IPS-NIHi7 (cell line): ENCODE data around the gene PRDX2.

Experiments used
- DNase-seq: peaks from one replicate; pipeline ENCODE4 v3.0.0; 2012; ENCODE audit warnings: mixed read lengths; ENCODE audit errors: extremely low spot score

The PRDX2 gene

DNA sequence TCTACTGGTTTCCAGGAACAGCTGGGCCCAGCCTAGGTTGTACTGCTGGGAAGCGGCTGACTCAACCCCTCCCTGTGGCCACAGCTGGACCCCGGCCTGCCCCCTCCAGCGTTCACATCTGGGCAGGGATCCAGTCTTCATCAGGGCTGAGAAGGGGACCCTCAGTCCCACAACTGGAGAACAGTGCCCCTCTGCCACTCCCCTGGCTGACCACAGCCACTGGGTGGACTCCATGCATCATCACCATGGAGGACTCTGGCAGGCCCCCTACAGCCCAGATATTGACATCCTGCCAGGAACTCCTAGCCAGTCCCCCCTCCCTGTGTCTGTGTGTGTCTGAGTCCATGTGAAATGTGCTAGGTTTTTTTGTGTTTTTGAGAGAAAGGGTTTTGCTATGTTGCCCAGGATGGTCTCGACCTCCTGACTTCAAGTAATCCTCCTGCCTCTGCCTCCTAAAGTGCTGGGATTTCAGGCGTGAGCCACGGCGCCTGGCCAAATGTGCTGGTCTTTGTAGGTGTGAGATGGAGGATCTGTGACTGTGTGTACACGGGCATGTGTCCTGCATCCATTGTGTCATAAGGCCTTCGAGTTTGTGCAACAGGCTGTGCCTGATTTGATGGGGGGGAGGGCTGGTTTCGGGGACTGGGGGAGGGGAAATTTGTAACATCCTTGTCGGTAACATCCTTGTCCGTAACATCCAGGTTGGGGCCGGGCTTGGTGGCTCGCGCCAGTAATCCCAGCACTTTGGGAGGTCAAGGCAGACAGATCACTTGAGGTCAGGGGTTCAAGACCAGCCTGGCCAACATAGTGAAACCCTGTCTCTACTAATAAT, 22.2 kb downstream of the PRDX2 start:
- DNase-seq = no peak

DNA sequence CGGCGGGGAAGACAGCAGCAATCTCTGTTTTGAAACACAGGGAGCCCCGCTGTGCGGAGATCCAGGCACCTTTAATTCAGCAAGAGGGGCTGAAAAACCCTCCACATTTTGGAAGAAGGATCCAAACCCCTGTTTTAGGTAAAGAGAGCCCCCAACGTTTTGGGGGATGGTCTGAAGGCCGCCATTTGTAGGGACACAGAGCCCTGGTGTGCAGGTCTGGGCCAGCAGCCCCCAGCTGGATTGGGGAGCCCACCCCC, 22.8 kb downstream of the PRDX2 start:
- DNase-seq = no peak

DNA sequence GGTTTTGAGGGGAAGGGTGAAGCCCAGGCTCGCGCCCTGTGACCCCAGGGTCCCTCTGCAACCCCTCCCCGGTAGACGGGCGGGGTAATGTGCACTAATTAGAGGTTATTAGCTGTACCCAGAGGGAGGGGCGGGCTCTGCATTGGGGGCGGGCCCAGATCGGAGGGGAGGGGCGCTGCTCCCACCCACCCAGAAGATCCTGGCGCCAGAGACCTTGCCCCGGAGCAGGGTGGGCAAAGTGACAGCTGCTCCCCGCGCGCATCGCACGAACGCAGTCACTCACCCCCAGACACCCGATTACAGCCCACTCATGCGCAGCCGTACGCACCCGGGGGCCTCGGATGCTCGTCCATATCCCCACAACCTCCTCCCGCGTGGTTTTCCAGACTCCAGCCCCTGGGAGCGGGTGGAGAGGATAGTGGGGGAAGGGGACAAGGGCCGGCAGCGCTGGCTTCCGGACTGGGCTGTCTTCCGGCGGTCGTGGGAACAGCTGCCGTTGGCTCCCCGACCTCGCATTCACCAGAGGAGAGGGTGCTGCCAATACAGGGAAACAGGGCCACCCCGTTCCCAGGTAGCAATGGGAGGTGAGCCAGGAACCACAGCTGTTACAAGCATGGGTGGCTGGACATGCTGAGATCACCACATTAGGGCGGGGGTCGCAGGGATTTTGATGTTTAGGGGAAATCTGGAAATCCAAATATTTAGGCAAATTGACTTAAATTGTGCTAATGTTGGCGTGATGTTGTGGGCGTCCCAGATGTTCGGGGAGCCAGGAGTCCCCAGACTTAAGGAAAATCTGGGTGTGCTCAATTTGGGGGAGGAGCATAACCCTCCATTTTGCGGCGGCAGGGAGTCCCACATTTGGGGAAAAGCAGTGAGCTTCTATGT, 23.3 kb downstream of the PRDX2 start:
- DNase-seq = no peak

DNA sequence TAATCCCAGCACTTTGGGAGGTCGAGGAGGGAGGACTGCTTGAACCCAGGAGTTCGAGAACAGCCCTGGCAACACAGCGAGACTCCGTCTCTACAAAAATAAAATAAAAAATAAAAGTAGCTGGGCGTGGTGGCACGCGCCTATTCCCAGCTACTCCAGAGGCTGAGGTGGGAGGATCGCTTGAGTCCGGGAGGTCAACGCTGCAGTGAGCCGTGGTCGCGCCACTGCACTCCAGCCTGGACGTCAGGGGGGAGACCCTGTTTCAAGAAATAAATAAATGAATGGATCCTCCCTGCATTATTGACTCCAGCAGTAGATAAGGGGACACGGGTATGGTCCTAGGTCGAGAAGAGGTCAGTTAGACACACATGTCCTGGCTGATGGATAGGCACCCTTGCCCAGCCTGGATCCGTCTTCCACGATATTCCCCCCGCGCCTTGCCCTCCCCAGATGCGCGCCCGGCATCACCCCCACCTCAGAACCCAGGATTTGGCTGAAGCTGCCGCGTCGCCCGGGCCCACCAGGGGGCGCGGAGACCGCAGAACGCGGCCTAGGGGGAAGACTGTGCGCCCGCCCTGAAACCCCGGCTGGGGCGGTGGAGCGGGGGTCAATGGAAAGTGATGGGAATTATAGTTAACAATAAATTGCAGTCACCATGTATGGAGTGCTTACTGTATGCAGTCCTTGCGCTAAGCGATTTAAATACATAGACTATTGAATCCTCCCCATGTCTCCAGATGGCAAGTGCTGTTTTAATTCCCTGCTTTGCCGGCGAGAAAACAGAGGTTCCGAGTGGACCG, 24.2 kb downstream of the PRDX2 start:
- DNase-seq = peak; percentile 74

DNA sequence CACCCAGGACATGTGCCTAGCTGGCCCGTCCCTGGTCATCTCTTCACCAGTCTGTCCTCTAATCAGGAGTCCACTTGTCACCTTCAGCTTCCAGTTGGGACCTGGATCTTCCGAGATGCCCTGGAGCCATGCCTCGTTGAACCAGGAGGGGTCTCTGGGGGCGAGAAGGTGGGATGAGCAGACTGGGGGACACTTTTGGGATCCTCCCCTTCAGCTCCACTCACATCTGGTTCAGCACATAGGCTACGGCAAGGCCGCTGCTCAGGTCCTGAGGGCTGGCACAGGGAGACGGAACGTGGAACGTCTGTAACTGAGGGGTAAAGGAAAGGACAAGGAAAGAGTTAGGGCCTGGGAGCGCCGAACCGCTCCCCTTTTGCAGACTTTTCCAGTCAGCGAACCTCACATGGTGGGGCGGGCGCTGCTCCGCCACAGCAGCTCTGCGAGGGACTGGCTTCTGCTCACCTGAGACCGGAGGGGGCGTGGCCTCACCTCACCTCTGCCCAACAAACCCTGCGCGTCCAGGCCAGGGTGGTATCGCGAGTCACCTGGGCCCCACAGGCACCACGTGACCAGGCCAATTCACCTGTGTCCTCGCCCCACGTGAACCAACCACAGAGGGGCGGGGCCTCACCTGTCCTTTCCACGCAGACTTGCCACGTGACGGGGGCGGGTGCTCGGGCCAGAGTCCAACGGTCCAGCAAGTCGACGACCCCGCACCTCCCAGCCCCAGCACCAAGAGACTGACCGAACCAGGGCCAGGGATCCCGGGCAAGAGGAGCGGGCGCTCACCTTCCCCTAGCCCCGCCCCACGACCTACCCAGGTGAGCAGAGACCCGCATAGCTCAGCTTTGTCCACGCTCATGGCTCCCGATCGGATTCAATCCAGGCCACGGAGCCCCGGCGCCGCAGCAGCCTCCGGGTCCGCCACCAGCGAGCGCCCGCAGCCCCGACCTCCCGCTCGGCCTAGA, 26.7 kb downstream of the PRDX2 start, which contains the start of gene HOOK2:
TSS of gene HOOK2 (minus strand) at position 965 of the 968 bp plus-strand sequence. CDS start at position 862, 103 bp downstream.
- DNase-seq = peak; percentile 85

DNA sequence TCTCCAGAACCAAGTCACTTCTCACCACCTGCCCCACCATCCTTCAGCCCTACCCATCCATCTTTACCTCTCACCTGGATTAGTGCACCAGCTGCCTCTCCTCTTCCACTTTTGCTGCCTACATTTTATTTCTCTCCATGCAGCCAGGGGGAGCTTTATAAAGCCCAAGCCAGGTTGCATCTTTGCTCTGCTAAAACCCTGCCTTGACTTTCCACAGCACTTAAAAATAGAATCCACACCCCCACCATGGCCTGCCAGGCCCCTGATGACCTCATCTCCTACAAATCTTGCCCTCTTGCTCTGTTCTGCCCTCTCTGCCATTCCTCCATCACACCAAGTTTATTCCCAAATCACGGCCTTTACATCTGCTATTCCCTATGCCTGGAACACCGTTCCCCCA, 28.0 kb downstream of the PRDX2 start:
- no peak for DNase-seq

DNA sequence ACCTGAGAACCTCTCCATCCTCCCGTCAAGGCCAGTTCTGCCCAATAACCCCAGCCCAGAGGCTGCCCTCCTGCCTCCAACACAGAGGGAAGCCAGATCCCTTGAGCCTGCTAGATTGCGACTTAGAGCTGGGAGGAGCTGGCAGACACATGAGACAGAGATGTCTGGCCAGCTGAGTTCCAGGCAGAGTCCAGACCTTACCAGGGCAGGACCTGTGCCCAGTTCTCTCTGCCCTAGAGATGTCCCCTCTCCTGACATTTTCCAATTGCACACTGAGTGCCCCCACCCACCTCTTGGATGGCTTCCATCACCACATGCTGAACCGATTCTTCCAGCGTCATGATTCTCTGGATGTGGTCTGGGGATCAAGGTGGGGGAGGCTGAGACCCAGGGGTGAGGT, 29.3 kb downstream of the PRDX2 start:
- DNase-seq = no peak

DNA sequence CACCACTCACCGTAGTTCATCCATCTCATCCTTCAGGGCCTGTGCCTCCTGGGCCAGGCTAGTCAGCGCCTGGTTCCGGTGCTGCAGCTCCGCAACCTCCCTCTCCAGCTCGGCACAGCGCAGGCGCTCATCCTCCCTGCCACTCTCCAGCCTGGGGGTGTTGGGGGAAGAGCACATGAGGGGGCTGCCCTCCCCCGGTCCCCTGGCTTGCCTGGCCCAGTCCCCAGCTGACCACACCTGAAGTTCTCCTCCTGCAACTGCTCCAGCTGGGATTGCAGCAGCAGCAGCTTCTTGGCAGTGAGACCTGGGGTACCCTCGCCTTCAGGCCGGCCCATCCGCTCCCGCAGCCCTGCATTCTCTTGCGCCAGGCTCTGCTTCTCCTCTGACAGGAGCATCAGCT, 30.7 kb downstream of the PRDX2 start:
- no peak for DNase-seq

DNA sequence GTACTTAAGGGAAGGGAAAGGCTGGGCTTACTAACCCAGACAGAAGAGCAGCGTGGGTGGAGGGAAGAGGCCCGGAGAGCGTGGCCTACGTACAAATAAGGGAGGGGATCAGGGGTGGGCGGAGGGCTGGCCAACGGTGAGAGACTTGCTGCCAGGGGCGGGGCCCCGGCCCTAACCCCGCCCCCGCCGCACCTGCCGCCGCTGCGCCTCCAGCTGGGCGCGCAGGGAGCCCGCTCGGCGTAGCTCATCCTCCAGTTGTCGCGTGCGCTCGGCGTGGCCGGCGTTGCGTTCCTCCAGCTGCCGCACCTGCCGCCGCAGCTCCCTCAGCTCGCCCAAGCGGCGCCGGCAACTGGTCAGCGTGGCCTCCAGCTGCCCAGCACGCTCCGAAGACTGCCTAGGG, 31.9 kb downstream of the PRDX2 start:
- DNase-seq = peak; percentile 89

DNA sequence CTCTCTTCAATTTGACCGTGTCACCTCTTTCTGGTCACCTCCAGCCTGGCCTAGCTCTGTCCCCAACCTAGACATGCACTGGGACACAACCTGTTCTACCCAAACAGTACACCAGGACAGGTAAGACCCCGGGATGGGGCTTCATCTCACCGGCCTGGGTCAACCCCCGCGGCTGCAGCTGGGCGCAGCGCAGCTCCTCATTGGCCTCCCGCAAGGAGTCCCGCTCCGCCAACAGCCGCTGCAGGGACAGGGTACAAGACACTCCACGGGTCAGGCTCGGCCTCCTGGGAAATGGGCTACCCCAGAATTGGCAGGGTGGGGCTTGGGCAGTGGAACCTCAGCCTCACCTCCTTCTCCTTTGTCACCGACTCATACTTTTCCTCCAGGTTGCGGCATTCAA, 33.9 kb downstream of the PRDX2 start:
- no peak for DNase-seq

DNA sequence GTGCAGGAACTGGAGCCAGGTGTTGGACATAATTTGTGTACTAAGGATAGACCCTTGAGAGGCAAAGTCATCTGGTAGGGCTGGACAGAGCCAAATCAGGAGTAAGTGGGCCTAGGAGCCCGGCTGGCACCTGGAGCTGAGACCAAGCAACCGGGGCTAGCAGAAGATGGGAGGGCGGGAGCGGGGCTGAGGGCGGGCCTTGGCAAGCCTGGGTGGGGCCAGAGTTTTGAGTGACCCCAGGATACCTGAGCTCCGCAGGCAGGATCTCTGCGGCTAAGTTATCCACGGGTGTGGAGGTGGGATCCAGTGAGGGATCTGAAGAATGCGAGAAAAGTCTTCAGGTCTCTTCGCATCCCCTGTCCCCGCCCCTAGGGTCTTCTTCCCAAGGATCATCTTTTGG, 34.5 kb downstream of the PRDX2 start:
- no peak for DNase-seq

DNA sequence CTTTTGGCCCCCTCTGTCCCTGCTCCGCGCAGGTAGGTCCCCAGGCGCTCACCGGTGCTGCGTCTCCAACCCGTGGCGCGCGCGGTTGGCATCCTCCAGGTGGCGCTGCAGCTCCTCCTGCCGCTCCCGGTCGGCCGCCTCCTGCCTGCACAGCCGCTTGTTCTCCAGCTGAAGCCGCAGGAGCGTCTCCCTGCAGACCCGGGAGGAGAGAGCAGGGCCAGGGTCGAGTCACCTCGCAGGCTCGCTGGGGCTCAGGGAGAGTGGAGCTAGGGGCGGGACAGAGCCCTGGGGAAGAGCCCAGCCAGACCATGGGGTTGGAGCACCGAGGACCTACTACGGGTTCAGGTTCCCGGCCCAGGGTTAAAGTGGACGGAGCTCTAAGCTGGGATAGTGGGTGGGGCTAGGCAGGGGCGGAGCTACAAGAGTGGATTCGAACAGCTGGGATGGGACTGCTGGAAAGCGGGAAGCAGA, 35.5 kb downstream of the PRDX2 start:
- peak; percentile 68 for DNase-seq

DNA sequence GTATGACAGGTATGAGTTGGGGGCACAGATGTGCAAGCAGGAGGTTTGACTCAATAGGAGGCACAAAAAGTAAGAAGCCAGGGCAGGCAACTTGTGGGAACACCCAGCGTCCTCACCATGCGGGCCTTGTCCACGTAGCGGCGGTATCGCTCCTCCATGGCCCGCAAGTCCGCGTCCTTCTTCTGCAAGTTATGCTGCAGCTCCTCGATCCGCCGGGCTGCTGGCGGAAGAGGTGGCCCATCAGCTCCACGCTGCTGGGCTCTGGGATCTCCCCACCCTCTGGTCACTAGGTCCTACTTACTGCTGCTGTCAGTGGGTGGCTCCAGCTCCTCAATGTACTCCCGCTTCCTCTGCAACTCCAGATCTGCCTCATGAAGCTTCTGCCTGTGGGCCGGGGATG, 36.9 kb downstream of the PRDX2 start:
- DNase-seq = no peak

DNA sequence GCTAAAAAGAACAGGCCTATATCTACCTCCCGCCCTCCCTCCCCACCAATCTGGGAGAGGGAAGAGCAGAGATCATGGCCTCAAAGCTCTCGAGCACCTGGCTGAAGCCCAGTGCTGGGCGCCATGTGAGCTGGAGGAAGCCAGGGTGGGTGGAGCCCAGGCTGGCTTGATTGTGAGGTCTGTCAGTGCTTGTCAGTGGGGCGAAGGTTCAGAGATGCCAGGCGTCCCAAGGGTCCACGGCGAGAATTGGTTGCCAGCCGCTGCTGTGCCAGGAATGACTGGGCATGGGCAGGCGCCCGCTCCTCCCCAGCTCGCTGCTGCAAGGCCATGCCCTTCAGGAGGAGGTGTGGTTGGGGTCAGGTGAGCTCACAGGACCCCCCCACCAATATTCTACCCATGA, 38.5 kb downstream of the PRDX2 start:
- no peak for DNase-seq

DNA sequence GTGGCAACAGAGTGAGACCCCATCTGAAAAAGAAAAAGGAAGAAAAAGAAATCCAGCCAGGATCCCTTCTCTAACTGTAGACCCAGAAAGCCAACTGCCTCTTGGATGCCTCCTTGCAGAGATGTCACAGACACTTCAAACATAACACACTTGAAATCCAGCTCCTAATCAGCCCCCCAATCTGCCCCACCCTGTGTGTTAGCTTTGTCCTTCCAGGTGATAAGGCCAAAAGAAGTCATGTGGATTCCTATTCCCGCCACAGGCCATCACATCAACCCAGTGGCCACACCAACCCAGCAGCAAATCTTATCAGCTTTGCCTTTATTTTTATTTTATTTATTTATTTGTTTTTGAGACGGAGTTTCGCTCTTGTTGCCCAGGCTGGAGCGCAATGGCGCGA, 41.9 kb downstream of the PRDX2 start:
- DNase-seq = no peak

DNA sequence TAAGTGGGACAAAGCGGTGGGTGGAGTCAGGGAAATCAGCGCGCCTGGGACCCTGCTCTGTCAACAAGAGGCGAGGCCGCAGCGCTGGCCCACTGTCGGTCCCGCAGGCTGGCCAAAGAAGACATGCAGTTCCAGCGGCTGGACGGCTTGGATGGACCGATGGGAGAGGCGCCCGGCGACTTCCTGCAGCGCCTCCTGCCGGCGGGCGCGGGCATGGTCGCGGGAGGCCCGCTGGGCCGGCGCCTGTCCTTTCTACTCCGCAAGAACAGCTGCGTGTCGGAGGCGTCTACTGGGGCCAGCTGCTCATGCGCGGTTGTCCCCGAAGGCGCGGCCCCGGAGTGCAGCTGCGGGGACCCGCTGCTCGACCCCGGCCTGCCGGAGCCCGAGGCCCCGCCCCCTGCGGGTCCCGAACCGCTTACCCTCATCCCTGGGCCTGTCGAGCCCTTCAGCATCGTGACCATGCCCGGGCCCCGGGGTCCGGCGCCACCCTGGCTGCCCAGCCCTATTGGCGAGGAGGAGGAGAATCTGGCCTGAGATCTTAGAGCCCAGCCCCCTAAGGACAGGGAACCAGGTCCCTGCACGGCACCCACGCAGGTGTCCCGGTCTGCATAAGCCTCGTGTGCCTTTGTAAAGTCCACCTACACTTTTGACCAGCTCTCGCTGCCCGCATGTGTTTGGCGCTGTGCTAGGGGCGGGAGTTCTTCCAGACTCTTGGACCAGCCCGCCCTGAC, 43.9 kb downstream of the PRDX2 start:
- peak; percentile 90 for DNase-seq

DNA sequence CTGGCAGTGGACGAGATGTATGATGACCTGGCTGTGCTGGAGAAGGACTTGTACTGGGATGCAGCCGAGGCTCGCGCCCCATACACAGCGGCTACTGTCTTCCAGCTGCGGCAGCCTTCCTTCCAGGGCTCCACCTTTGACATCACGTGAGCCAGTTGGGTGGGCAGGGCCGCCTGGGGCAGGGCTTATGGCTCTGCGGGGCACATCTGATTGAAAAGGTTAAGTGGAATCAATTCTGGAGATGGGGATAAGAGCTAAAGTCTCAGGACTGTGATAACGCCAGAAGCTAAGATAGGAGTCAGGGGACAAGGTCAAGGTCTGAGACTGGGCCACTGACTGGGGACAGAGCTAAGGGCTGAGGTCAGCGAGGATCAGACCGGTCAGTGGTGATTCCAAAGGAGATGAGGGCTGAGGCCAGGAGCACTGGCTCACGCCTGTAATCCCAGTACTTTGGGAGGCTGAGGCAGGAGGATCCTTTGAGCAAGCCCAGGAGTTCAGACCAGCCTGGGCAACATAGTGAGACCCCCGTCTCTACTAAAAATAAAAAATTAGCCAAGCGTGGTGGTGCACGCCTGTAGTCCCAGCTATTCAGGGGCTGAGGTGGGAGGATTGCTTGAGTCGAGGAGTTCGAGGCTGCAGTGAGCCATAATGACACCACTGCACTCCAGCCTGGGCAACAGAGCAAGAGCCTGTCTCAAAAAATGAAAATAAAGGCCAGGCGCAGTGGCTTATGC, 45.3 kb downstream of the PRDX2 start:
- DNase-seq = no peak

DNA sequence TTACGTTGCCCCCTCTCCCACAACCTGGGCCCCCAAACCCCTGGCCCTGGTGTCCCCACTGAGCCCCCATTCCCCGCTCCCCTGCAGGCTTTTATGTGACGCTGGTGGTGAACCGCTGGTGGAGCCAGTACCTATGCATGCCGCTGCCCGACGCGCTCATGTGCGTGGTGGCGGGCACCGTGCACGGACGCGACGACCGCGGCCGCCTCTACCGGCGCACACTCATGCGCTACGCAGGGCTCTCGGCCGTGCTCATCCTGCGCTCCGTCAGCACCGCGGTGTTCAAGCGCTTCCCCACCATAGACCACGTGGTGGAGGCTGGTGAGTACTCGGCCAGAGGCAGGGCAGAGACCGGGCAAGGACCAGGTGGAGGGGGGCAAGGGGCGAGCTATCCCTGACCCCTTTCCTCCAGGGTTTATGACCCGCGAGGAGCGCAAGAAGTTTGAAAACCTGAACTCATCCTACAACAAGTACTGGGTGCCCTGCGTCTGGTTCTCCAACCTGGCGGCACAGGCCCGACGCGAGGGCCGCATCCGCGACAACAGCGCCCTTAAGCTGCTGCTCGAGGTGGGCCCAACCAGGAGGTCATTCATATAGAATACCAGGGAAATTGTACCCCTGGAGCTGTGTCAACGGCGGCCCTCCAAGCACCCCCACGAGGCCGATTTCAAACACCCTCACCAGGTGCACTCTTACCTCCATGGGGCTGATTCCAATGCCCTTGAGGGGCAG, 47.0 kb downstream of the PRDX2 start:
- no peak for DNase-seq
